HEK293 (cell line): ENCODE measurements around the gene ROBO1.
A peak's percentile ranks its signal among the peaks of the same experiment; 100 is the strongest.

Experiments used
- GFI1B ChIP-seq: fragments of 450-650 bp; formaldehyde crosslinking; IDR thresholded peaks from 2 replicates; pipeline ENCODE4 v1.5.1; 2016; ENCODE audit warnings: missing biosample characterization, missing genetic modification characterization
- GLIS2 ChIP-seq: fragments of 450-650 bp; formaldehyde crosslinking; IDR thresholded peaks from 2 replicates; pipeline ENCODE4 v1.5.1; 2016; ENCODE audit warnings: missing biosample characterization, missing genetic modification characterization
- OVOL3 ChIP-seq: fragments of 450-650 bp; formaldehyde crosslinking; IDR thresholded peaks from 2 replicates; pipeline ENCODE4 v1.5.1; 2016; ENCODE audit warnings: missing biosample characterization, missing genetic modification characterization
- SP2 ChIP-seq: fragments of 450-650 bp; formaldehyde crosslinking; IDR thresholded peaks from 2 replicates; pipeline ENCODE4 v1.5.1; 2016; ENCODE audit warnings: missing biosample characterization, missing genetic modification characterization
- WT1 ChIP-seq: fragments of 450-650 bp; formaldehyde crosslinking; IDR thresholded peaks from 2 replicates; pipeline ENCODE4 v1.5.1; 2016; ENCODE audit warnings: missing biosample characterization, missing genetic modification characterization
- ZBTB26 ChIP-seq: fragments of 450-650 bp; formaldehyde crosslinking; optimal IDR thresholded peaks from 2 replicates; pipeline ENCODE3; 2016; ENCODE audit warnings: missing biosample characterization, mild to moderate bottlenecking, missing genetic modification characterization
- ZEB2 ChIP-seq: fragments of 450-650 bp; formaldehyde crosslinking; IDR thresholded peaks from 2 replicates; pipeline ENCODE4 v1.5.1; 2016; ENCODE audit warnings: missing biosample characterization, missing genetic modification characterization
- ZFP37 ChIP-seq: fragments of 450-650 bp; formaldehyde crosslinking; IDR thresholded peaks from 2 replicates; pipeline ENCODE4 v1.5.1; 2016; ENCODE audit warnings: missing biosample characterization, missing genetic modification characterization
- ZNF112 ChIP-seq: fragments of 450-650 bp; formaldehyde crosslinking; IDR thresholded peaks from 2 replicates; pipeline ENCODE4 v1.5.0; 2017; ENCODE audit warnings: missing biosample characterization, missing genetic modification characterization
- ZNF19 ChIP-seq: fragments of 450-650 bp; formaldehyde crosslinking; IDR thresholded peaks from 2 replicates; pipeline ENCODE4; 2016; ENCODE audit warnings: missing biosample characterization, missing genetic modification characterization, low read depth
- ZNF223 ChIP-seq: fragments of 450-650 bp; formaldehyde crosslinking; IDR thresholded peaks from 2 replicates; pipeline ENCODE4 v1.5.1; 2016; ENCODE audit warnings: missing biosample characterization, missing genetic modification characterization
- ZNF24 ChIP-seq: fragments of 450-650 bp; formaldehyde crosslinking; IDR thresholded peaks from 2 replicates; pipeline ENCODE4 v1.5.1; 2016; ENCODE audit warnings: missing biosample characterization, missing genetic modification characterization
- ZNF302 ChIP-seq: fragments of 450-650 bp; formaldehyde crosslinking; IDR thresholded peaks from 2 replicates; pipeline ENCODE4 v1.5.1; 2016; ENCODE audit warnings: missing biosample characterization, missing genetic modification characterization, low read depth
- ZNF335 ChIP-seq: fragments of 450-650 bp; formaldehyde crosslinking; conservative IDR thresholded peaks from 2 replicates; pipeline ENCODE4 v1.5.1; 2016; ENCODE audit warnings: missing biosample characterization, missing genetic modification characterization
- ZNF37A ChIP-seq: fragments of 450-650 bp; IDR thresholded peaks from 2 replicates; pipeline ENCODE4 v1.5.1; 2018; ENCODE audit warnings: missing biosample characterization, missing genetic modification characterization
- ZNF518A ChIP-seq: fragments of 450-650 bp; formaldehyde crosslinking; conservative IDR thresholded peaks from 2 replicates; pipeline ENCODE4 v1.5.1; 2016; ENCODE audit warnings: low read depth, missing biosample characterization, missing genetic modification characterization
- ZNF558 ChIP-seq: fragments of 450-650 bp; formaldehyde crosslinking; IDR thresholded peaks from 2 replicates; pipeline ENCODE4 v1.5.1; 2016; ENCODE audit warnings: missing biosample characterization, missing genetic modification characterization
- ZNF639 ChIP-seq: fragments of 450-650 bp; formaldehyde crosslinking; IDR thresholded peaks from 2 replicates; pipeline ENCODE4 v1.5.1; 2016; ENCODE audit warnings: missing biosample characterization, missing genetic modification characterization
- ZNF645 ChIP-seq: fragments of 450-650 bp; formaldehyde crosslinking; IDR thresholded peaks from 2 replicates; pipeline ENCODE4; 2016; ENCODE audit warnings: missing biosample characterization, missing genetic modification characterization
- ZNF654 ChIP-seq: fragments of 450-650 bp; formaldehyde crosslinking; IDR thresholded peaks from 2 replicates; pipeline ENCODE4 v1.5.1; 2016; ENCODE audit warnings: low read depth, missing biosample characterization, missing genetic modification characterization
- ZNF670 ChIP-seq: fragments of 450-650 bp; formaldehyde crosslinking; IDR thresholded peaks from 2 replicates; pipeline ENCODE4 v1.5.1; 2016; ENCODE audit warnings: missing biosample characterization, missing genetic modification characterization, low read depth
- TF ChIP-seq, protein P1 (sequence below): fragments of 450-650 bp; formaldehyde crosslinking; IDR thresholded peaks from 2 replicates; pipeline ENCODE4 v1.5.1; 2017; ENCODE audit warnings: missing biosample characterization, missing genetic modification characterization
- TF ChIP-seq, protein P2 (sequence below): fragments of 450-650 bp; formaldehyde crosslinking; IDR thresholded peaks from 2 replicates; pipeline ENCODE4 v1.5.1; 2016; ENCODE audit warnings: missing biosample characterization, missing genetic modification characterization
- TF ChIP-seq, protein P3 (sequence below): fragments of 450-650 bp; formaldehyde crosslinking; IDR thresholded peaks from 2 replicates; pipeline ENCODE4 v1.5.1; 2016; ENCODE audit warnings: missing biosample characterization, missing genetic modification characterization, borderline replicate concordance

Gene ROBO1

GRCh38 chr3:79019137-79019923 is 748.5 kb downstream of the ROBO1 start (continued):
- no peak; the same call in 1 of the 2 replicates for TF ChIP-seq ZNF518A (tag by site-specific recombination)
- peak; percentile 66 for TF ChIP-seq ZBTB26 (tag by site-specific recombination)
- TF ChIP-seq ZEB2 (tag by site-specific recombination) = 0 out of 2 replicates have a peak, but pooled peaks have one; percentile 16
- TF ChIP-seq, protein P1, sequence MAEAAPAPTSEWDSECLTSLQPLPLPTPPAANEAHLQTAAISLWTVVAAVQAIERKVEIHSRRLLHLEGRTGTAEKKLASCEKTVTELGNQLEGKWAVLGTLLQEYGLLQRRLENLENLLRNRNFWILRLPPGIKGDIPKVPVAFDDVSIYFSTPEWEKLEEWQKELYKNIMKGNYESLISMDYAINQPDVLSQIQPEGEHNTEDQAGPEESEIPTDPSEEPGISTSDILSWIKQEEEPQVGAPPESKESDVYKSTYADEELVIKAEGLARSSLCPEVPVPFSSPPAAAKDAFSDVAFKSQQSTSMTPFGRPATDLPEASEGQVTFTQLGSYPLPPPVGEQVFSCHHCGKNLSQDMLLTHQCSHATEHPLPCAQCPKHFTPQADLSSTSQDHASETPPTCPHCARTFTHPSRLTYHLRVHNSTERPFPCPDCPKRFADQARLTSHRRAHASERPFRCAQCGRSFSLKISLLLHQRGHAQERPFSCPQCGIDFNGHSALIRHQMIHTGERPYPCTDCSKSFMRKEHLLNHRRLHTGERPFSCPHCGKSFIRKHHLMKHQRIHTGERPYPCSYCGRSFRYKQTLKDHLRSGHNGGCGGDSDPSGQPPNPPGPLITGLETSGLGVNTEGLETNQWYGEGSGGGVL (tag by site-specific recombination) = peak; percentile 94
- peak; percentile 10; the same call in 1 of the 2 replicates for TF ChIP-seq SP2 (tag by site-specific recombination)
- peak; percentile 82 for TF ChIP-seq ZNF335
- no peak for TF ChIP-seq ZNF645 (tag by site-specific recombination)
- peak; percentile 60 for TF ChIP-seq WT1 (tag by site-specific recombination)
- TF ChIP-seq ZNF558 = peak; percentile 12; the same call in 1 of the 2 replicates
- no peak for TF ChIP-seq ZNF302 (tag by site-specific recombination)
- no peak; the same call in 1 of the 2 replicates for TF ChIP-seq ZNF24
- no peak for TF ChIP-seq ZNF112 (tag by site-specific recombination)
- TF ChIP-seq GLIS2 (tag by site-specific recombination) = peak; percentile 63
- TF ChIP-seq, protein P2, sequence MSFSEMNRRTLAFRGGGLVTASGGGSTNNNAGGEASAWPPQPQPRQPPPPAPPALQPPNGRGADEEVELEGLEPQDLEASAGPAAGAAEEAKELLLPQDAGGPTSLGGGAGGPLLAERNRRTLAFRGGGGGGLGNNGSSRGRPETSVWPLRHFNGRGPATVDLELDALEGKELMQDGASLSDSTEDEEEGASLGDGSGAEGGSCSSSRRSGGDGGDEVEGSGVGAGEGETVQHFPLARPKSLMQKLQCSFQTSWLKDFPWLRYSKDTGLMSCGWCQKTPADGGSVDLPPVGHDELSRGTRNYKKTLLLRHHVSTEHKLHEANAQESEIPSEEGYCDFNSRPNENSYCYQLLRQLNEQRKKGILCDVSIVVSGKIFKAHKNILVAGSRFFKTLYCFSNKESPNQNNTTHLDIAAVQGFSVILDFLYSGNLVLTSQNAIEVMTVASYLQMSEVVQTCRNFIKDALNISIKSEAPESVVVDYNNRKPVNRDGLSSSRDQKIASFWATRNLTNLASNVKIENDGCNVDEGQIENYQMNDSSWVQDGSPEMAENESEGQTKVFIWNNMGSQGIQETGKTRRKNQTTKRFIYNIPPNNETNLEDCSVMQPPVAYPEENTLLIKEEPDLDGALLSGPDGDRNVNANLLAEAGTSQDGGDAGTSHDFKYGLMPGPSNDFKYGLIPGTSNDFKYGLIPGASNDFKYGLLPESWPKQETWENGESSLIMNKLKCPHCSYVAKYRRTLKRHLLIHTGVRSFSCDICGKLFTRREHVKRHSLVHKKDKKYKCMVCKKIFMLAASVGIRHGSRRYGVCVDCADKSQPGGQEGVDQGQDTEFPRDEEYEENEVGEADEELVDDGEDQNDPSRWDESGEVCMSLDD (tag by site-specific recombination) = peak; percentile 77; the same call in 1 of the 2 replicates
- TF ChIP-seq ZNF223 (tag by site-specific recombination) = no peak
- TF ChIP-seq ZNF19 (tag by site-specific recombination) = no peak
- TF ChIP-seq GFI1B = no peak
- TF ChIP-seq ZNF654 (tag by site-specific recombination) = no peak; the same call in 1 of the 2 replicates
- TF ChIP-seq ZNF37A (tag by site-specific recombination) = no peak
- TF ChIP-seq OVOL3 (tag by site-specific recombination) = no peak
- no peak for TF ChIP-seq ZFP37 (tag by site-specific recombination)
- no peak for TF ChIP-seq ZNF670 (tag by site-specific recombination)
- TF ChIP-seq, protein P3, sequence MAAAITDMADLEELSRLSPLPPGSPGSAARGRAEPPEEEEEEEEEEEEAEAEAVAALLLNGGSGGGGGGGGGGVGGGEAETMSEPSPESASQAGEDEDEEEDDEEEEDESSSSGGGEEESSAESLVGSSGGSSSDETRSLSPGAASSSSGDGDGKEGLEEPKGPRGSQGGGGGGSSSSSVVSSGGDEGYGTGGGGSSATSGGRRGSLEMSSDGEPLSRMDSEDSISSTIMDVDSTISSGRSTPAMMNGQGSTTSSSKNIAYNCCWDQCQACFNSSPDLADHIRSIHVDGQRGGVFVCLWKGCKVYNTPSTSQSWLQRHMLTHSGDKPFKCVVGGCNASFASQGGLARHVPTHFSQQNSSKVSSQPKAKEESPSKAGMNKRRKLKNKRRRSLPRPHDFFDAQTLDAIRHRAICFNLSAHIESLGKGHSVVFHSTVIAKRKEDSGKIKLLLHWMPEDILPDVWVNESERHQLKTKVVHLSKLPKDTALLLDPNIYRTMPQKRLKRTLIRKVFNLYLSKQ (tag by site-specific recombination) = no peak
- no peak for TF ChIP-seq ZNF639 (tag by site-specific recombination)
